ENCODE results near the gene KIAA1958.
"Not testable (repeated sequence)": the region's sequence is repeated elsewhere in the genome, so short reads cannot be mapped to it uniquely, and the experiment has no call there.

KIAA1958 gene

DNA sequence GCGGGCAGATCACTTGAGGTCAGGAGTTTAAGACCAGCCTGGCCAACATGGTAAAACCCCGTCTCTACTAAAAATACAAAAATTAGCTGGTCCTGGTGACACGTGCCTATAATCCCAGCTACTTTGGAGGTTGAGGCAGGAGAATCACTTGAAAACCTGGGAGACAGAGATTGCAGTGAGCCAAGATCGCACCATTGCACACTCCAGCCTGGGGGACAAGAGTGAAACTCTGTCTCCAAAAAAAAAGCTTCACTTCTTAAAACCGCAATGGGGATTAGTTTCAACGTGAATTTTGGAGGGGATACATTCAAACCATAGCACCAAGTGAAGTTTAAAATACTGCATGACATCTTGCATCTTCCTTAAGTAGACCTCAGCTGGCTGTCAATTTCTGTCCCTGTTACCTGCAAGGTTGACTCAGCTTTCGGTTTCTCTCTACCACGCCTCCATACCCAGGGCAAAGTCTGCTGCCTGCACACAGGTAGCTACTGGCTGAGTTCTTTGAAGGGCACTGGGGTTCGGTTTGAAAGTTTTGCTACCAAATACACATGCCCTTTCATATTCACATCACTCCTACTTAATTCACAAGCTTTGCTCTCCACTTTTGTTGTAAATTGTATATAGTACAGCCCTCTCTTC, 69.3 kb downstream of the KIAA1958 start:
- no peak for DNase-seq (ENCODE audit: low read depth in 2 of 2)

DNA sequence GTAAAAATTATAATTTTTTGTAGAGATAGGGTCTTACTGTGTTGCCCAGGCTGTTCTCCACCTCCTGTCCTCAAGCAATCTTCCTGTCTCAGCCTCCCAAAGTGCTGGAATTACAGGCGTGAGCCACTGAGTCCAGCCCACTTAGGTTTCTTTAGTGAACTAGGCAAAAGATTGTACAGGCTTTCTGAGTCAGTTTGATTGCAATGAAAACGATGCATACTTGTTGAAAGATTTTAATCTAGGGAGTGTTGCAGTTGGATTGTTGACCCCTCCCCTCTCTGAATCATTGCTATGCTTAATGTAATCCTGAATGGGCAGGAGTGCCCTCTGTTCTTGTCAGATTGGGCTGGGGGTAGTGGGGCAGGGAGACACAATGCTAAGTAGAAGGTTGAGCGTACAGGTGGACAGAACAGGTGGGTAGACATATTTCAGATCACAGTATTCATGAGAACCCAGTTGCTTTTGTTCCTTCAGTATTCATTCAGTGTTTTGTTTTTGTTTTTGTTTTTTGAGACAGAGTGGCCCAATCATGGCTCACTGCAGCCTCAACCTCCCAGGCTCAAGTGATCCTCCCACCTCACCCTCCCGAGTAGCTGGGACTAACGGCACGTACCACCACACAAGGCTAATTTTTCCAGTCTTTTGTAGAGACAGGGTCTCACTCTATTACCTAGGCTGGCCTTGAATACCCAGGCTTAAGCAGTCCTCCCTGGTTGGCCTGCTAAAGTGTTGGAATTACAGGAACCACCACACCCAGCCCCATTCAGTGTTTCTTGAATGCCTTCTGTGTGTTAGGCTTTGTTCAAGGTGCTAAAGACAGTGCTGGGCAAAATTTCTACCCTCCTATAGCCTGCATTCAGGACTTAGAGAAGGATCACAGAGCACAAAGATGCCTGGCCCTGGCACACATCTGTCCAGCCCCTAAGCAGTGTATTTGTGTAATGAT, 70.1 kb downstream of the KIAA1958 start:
- DNase-seq (ENCODE audit: low read depth in 2 of 2) = no peak

DNA sequence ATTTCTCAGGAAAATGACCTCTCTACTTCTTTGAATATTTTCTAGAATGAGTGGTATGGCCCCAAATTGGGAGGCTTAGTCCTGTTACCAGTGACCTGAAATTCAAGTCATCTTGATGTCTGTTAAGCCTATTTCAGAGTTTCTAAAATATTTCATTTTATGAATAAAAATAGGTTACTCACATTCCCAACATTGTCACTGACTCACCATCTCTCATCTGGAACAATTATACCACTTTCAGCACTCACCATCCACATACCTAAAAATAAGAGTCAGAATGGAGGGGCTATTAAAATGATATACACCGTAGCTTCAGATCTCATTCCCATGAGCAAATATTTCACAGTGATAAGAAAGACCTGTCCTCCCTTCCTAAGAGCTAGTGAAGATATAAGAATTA, 71.8 kb downstream of the KIAA1958 start:
- no peak for DNase-seq (ENCODE audit: low read depth in 2 of 2)

DNA sequence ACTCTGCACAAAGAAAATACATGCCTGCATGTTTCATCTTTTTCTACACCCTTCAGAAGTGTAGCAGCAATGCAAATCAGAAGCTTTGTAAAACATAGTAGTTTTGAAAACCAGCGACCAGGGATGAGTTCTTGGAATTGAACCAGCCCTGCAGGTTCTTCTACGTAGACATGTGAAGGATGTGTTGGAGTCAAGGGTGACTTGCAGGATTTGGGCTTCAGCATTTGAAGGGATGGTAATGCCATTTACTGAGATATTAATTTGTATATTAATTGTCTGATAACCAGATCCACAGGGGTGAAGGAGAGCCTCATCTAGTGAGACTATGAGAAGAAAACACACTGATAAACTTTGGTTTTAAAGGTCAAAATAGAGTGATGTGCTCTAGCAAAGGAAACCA, 72.4 kb downstream of the KIAA1958 start:
- DNase-seq (ENCODE audit: low read depth in 2 of 2) = no peak

DNA sequence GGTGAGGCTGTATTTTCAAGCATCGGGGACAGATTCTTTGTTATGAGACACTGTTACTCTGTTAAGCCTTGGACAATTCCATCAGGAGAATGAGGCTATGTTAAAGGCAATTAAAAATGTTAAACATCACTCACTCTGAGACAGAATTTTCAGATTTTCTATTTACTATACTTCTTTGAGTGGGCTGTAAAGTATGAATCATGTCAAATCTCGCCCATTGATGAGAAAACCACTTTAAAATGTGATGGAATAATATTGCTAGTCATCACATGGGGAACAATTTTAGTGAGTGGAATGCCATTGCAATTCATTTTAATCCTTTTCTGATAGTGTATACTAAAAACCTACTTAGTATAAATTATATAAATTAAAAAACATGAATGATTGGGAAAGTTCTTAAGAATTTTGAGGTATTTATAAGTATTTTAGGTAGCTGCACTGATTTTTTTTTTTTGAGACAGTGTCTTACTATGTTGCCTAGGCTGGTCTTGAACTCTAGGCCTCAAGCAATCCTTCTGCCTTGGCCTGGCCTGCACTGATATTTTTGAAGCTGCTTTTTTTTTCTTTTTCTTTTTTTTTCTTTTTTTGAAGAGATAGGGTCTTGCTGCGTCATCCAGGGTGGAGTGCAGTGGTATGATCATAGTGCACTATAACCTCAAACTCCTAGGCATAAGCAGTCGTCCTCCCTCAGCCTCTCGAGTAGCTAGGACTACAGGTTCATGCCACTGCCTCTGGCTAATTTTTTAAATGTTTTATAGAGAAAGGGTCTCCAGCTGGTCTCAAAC, 73.2 kb downstream of the KIAA1958 start:
- DNase-seq (ENCODE audit: low read depth in 2 of 2) = no peak

DNA sequence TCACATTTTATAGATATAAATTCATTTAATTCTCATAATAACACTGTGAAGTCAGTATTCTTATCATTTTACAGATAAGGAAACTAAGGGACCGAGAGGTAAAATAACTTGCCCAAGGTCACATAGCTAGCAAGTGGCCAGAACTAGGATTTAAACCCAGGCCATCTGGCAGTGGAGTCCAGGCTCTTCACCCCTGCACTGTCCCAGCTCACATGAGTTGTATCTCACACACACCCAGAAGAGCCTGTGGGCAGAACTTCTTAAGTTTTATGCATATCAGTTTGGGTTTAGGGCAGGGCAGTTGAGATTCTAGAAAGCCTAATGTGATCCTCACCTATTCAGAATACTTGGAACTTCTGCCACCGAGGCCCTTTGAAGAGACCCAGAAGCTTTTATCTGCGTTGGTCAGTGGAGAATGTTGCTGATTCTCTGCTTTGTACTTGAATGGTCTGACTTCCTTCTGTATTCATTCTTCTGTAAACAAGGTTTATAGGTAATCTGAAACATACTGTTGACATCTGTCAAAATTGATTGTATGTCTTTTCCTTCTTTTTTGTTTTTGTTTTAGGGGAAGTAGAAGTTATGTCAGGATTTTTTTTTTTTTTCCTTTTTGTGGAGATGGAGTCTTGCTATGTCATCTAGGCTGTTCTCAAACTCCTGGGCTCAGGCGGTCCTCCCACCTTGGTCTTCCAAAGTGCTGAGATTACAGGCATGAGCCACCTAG, 75.8 kb downstream of the KIAA1958 start:
- DNase-seq (ENCODE audit: low read depth in 2 of 2) = no peak

DNA sequence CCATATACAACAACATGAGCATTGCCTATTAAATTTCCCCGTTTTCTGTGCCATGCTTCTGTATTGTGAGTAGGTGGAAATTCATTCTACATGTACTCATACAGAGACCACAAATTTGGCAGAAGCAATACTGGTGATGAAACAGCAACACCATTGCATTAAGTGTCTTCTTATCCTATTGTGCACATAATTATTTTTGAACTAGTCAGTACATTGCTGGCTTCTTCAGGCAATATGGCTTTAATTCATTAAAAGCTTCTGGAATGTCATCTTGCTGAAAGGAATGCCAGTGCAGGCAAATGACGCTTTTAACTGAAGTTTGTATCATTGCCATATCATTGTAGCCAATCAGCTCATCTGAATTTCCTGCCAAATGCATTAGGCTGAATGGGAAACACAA, 82.6 kb downstream of the KIAA1958 start:
- no peak for DNase-seq (ENCODE audit: low read depth in 2 of 2)

DNA sequence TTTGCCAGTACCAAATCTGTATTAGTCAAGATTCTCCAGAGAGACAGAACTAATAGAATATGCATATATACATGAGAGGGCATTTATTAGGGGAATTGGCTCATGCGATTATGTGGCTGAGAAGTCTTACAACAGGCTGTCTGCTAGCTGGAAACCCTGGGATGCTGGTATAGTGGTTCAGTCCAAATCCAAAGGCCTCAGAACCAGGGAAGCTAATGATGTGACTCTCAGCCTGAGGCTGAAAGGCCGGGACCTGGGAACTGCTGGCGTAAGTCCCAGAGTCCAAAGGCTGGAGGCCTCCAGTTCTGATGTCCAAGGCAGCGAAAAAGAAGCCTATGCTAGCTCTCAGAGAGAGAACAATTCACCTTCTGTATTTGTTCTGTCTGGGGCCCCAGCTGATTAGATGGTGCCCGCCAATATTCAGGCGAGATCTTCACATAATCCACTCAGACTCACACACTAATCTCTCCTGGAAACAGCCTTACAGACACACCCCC, 84.1 kb downstream of the KIAA1958 start:
- DNase-seq (ENCODE audit: low read depth in 2 of 2) = no peak

DNA sequence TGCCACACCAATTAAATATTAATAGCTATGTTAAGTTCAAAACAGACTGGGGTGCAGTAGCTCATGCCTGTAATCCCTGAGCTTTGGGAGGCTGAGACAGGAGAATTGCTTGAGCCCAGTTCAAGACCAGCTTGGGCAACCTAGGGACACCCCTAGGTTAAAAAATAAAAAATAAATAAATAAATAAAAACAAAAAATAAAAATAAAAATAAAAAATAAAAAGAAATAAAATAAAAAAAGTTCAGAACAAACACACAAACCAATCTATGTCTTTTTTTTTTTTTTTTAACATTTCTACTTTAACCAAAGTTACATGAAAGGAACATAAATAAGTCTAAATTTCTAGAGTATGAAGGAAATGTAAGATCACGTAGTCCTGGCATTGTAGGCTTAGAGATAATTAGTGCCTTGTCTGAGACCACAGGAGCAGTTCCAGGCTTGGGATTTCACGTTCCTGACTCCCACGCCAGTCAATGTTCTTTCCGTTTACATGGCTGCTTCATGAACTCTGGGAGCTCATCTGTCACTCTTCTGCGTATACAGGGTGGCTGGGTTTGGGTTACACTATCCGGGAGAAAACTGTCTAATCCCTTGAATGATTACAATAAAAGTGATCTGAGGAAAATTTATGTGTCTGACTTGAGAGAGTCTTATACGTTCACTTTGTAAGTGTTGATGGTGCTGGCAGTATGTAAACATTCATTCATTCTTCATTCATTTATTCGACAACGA, 85.2 kb downstream of the KIAA1958 start:
- no peak for DNase-seq (ENCODE audit: low read depth in 2 of 2)

DNA sequence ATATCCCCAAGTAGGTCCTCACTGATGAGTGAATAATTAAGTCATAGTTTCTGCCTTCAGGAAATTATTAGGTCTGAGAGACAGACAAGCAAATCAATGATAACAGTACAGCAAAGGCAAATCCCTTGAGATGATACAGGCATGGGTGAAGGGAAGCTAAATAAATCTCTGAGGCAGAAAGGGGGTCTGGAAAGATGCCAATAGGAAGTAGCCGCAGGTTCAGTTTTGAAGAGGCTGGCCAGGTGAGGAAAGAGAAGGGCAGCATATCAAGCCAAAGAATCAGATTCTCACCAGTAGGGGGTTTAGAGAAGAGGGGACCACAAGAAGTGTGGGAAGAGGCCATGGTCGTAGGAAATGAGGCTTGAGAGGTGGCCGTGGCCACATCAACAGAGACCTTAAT, 85.8 kb downstream of the KIAA1958 start:
- no peak for DNase-seq (ENCODE audit: low read depth in 2 of 2)

DNA sequence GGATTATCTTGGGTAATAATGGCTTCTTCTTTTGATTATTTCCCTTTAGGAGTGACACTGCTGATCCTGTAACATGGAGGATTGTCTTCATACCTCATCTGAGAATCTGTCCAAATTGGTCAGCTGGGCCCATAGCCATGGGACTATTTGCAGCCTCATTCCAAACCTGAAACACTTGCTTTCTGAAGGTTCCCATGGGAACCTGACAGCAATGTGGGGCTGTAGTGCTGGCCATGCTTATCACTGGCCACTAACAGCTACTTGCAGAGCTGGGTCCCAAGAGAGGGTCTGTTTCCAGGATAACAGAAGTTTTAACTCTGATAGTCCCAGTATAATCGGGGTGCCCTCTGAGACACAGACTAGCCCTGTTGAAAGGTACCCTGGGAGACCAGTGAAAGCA, 87.4 kb downstream of the KIAA1958 start:
- DNase-seq (ENCODE audit: low read depth in 2 of 2) = no peak

DNA sequence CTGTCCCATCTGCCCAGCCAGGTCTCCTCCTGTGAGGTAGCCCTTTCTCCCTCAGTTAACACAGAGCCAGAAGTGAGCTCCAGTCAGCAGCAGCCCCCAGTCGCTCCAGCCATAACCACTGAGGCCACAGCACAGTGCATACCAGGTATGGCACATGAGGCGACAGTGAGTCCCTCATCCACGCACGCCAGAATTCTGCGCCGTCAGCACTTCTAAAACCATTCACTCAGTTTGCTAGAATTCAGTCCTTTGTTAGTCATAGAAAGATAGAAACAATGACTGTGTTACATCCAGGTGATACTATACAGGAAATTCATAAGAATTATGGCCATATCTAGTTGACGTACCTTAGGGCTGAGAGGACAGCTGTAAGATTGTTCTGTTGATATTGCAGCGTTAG, 88.5 kb downstream of the KIAA1958 start:
- DNase-seq (ENCODE audit: low read depth in 2 of 2) = no peak

DNA sequence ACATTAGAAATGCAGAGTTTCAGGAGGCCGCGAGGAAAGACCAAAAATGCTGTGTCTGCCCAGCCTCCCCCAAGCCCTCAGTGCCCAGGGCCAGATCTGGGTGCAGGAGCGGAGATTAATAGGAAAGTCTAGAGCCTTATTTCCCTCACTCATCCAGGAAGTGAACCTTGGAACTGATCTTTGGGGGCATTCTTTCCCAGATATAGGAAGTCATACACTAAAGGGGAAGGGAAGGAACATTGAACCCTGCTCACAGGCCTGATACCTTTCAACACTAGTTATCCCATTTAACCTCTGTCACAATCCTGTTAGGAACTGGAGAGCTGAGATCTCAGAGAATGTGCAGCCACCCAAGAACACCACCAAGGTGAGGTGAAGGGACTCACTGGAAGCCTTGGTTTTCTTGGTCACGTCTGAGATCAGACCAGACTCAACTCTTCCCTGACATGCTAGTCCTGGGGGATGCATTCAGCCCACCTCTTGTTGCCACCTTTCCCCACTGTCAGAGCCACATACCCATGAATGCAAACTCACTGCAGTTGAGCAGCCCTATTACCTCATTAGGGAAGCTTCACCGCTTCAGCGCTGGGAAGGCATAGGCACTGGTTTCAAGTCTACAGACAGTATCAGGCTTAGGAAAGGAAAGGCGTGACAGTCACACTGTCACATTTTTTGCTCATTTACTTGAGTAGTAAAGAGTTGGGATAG, 95.0 kb downstream of the KIAA1958 start:
- DNase-seq (ENCODE audit: low read depth in 2 of 2) = no peak

DNA sequence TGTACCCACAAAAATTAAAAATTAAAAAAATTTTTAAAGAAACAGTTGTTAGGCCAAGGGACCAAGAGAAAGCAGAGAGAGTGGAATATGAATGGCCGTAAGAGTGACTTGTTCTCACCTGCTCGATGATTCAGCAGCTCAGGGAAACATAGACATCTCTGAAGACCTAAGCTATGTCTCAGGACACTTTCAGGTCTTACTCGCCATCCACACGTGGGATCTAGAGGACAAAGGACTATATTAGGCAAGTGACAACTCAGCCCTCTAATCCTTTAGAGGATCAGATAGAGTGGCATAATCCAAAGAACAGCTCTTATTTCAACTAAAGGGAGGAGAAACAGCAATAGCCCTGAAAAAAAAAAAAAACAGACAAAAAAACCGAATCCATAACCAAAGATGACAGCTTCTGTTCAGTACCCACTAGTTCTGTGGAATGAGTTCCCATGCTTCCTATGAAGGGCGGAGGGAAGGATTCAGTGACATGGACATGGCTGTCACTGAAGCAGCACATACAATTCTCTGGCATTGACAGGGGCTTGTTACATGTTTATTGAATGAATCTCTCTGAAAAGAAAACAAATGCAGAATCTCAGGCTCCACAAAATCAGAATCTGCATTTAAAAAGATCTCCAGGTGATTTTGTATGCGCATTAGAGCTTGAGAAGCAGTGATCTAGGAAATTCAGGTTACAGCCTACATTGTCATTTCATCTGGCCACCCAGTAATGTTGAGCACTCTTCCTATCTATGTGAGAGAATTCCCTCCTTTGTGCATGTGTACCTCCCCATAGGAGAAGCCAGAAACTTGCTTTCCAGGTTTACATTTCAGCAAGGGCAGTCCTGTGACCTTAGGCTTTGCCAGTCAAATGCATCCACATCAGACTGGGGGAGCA, 96.0 kb downstream of the KIAA1958 start:
- DNase-seq (ENCODE audit: low read depth in 2 of 2) = no peak

DNA sequence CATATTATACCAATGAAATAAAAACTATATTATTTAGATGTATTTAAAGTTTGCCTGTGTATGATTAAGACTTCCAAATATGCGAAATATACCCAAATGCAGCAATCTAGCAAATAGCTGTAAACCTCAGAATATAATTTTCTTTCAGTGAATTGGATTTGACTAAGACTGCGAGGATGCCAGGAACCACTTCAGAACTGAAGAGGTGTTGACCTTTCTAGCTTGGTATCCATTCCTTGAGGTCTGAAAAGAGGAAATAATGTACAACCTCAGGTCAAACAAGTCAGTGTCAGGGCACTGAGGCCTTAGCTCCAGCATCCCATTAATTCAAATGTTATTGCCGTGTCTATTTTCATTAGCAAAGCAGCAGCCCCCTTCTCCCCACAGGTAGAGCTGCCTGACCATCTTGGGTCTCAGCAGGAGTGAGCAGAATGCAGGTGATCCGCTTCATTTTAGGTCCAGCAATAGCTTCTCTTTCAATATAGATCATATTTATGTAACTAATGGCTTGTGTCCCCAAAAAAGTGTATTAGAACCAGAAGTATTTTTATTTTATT, 100.0 kb downstream of the KIAA1958 start:
- DNase-seq (ENCODE audit: low read depth in 2 of 2) = no peak

DNA sequence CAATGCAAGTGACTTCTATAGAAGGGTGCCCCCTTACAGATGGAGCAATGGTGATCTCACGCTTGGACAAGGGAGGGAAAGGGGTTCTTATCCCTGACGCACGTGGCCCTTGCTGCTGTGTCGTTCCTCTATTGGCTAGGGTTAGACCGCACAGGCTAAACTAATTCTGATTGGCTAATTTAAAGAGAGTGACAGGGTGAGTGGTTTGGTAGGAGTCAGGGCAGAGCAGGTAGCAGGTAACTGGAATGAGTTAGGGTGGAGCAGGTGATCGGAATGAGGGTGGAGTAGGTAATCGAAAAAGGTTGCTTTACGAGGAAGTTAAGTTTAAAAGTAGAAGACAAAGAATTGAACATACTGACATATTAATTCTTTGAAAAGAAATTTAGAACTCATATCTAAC, 105.2 kb downstream of the KIAA1958 start:
- not testable (repeated sequence) for DNase-seq (ENCODE audit: low read depth in 2 of 2)

DNA sequence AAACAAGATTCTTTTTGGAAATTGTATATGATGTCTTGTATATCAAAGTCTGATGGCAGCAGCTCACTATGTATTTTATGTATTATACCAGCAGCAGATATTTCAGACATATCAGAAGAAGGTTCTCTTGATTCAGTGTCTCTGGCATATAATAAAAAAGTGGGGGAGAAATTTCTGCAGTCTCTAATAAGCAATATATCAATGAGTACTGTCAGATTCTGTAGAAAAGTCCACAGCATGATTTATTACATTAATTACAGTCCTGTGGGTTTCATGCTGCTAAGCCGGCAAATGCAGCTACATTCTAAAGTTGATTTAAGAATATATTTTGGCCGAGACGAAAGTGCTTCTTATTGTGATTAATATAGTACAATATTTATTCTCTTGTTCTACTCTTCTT, 113.1 kb downstream of the KIAA1958 start:
- DNase-seq (ENCODE audit: low read depth in 2 of 2) = no peak

DNA sequence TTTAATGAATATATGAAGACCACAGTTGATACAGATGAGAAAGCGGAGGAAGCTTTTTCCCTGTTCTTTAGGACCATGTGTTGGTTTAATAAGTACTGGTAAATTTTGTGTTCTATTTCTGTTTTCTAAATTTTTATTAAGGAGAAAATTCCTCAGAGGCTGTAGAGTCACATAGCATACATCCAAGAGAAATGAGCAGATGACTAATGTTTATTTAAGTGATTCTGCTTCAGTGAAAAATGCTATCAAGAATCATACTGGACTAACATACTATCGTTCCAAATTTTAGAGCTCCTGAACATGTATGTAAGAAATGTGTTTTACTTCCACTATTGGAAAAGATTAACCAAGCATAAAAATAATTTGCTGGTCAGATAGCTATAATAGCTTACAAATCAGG, 115.0 kb downstream of the KIAA1958 start:
- no peak for DNase-seq (ENCODE audit: low read depth in 2 of 2)

DNA sequence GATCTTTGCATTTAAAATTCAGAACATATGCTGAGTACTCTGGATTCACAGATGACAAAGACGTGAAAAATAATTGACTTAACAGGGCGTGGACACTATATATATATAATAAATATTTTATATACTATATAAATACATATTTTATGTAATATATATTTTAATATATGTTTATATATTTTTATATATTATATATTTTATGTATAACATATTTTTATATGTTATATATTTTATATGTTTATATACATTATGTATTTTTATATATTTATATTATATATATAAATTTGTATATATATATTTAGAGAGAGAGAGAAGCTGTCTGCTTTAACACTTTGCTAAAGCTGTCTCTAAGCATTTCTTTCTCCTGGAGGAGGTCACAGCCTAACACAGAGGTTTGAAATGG, 118.2 kb downstream of the KIAA1958 start:
- no peak for DNase-seq (ENCODE audit: low read depth in 2 of 2)
